Adipocyte (in vitro differentiated cells): ENCODE measurements around the gene TATDN2.

ENCODE experiments used
- DNase-seq: peaks from one replicate; pipeline ENCODE4 v3.0.0-alpha.2; 2015; ENCODE audit warnings: low read depth
- H3K27me3 ChIP-seq: replicated peaks from 2 replicates; pipeline ENCODE4 v1.7.0; 2013; ENCODE audit warnings: mild to moderate bottlenecking, low read length, moderate library complexity; ENCODE audit not compliant: control insufficient read depth, insufficient read depth
- H3K36me3 ChIP-seq: 2 replicates; pipeline ENCODE4 v1.7.0; 2013; ENCODE audit warnings: low read length, mild to moderate bottlenecking, moderate library complexity; ENCODE audit not compliant: control insufficient read depth, insufficient read depth, severe bottlenecking
- H3K4me1 ChIP-seq: 2 replicates; pipeline ENCODE4 v1.7.0; 2013; ENCODE audit warnings: mild to moderate bottlenecking, low read length, moderate library complexity; ENCODE audit not compliant: control insufficient read depth, insufficient read depth
- H3K4me3 ChIP-seq: 2 replicates; pipeline ENCODE4 v1.7.0; 2013; ENCODE audit warnings: mild to moderate bottlenecking, low read length, moderate library complexity
- H3K9ac ChIP-seq: 2 replicates; pipeline ENCODE4 v1.7.0; 2013; ENCODE audit warnings: mild to moderate bottlenecking, low read length, moderate library complexity
- H3K9me3 ChIP-seq: 2 replicates; pipeline ENCODE4 v1.7.0; 2013; ENCODE audit warnings: mild to moderate bottlenecking, low read length, moderate library complexity; ENCODE audit not compliant: control insufficient read depth

Gene TATDN2

DNA sequence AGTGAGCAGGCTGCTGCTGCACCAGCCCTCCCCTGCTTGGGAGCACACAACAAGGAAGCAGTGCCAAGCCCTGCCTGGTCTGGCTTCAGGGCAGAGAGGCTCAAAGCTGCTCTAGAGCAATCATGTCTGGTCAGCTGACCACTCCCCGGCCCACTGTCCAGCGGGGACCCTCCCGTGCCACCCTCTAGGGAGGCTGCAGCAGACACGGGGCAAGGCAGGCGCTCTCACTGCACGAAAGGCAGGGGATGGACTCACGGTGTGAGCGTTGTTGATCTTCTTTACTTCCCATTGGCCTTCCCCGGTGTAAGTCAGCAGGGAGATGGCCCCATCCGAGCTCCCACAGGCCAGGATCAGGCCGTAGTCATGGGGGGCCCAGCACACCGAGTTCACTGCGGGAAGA, 63.5 kb downstream of the TATDN2 start:
- H3K4me1 ChIP-seq = peaks cover 10% of the 10 kb centered on the region
- no peaks in the 10 kb centered on the region for H3K27me3 ChIP-seq
- peaks cover 96% of the 10 kb centered on the region for H3K36me3 ChIP-seq
- no peak overlapping the region for H3K4me3 ChIP-seq
- H3K9me3 ChIP-seq = no peaks in the 10 kb centered on the region
- DNase-seq = no peak
- no peak overlapping the region for H3K9ac ChIP-seq

DNA sequence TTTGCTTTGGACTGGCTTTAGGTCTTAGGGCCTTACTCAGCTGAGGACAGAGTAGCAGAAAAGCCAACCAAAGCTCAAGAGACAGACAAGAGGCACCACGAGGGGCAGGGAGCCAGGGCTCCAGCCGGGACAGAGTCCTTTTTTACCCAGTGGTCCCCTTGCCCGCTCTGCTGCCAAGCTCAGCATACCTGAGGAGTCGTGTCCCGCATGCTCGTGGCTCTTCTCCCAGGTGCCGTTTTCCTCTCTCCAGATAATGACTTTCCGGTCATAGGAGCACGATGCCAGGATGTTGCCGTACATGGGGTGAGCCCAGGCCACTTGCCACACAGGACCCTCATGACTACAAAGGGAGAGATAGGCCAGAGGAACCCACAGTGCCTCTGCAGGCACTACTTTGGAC, 64.1 kb downstream of the TATDN2 start:
- Histone ChIP-seq H3K9ac (no peak overlapping the region), H3K9me3 (no peaks in the 10 kb centered on the region), H3K4me3 (no peak overlapping the region), H3K27me3 (no peaks in the 10 kb centered on the region), H3K4me1 (peaks cover 10% of the 10 kb centered on the region), H3K36me3 (peaks cover 96% of the 10 kb centered on the region)
- DNase-seq = no peak

DNA sequence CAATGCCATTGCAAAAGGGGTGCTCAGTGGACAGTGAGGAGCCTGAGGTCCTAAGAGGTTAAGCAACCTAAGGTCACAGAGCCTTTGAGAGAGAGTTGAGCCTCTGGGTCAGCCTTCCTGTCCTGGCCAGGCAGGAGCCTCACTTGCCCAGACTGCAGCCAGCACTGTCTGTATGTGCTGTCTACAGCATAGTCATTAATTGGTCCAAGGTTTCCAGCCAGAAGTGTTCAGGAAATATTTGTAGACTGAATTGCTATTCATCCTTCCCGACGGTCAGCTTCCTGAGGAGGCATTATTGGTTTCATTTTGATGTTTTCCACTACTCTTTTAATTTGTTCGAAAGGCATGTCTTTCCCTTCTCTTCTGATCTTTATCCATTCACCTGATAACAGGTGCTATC, 64.6 kb downstream of the TATDN2 start:
- no peaks in the 10 kb centered on the region for H3K9me3 ChIP-seq
- no peak overlapping the region for H3K9ac ChIP-seq
- peaks cover 96% of the 10 kb centered on the region for H3K36me3 ChIP-seq
- DNase-seq = no peak
- no peaks in the 10 kb centered on the region for H3K27me3 ChIP-seq
- no peak overlapping the region for H3K4me3 ChIP-seq
- H3K4me1 ChIP-seq = peaks cover 11% of the 10 kb centered on the region

DNA sequence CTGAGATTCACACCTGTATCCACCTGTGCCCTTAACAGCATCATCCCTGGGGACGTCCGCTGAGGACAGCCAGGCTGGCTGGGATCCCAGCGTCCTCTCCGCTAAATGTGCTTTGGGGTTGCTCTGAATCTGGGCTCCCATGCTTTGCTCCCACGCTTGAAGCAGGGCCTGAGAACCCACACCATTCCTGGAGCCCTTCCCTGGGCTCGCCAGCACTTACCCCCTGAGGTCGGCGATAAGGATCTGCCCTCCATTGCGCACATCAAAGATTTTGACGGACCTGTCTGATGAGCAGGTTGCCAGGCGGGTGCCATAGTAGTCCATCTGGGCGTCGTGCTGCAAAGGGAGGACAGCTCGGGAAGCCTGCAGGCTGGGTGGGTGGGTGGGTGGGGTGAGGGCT, 66.8 kb downstream of the TATDN2 start:
- Histone ChIP-seq H3K36me3 (peaks cover 88% of the 10 kb centered on the region), H3K9ac (no peak overlapping the region), H3K4me3 (no peak overlapping the region), H3K9me3 (no peaks in the 10 kb centered on the region), H3K4me1 (peaks cover 26% of the 10 kb centered on the region), H3K27me3 (no peaks in the 10 kb centered on the region)
- no peak for DNase-seq

DNA sequence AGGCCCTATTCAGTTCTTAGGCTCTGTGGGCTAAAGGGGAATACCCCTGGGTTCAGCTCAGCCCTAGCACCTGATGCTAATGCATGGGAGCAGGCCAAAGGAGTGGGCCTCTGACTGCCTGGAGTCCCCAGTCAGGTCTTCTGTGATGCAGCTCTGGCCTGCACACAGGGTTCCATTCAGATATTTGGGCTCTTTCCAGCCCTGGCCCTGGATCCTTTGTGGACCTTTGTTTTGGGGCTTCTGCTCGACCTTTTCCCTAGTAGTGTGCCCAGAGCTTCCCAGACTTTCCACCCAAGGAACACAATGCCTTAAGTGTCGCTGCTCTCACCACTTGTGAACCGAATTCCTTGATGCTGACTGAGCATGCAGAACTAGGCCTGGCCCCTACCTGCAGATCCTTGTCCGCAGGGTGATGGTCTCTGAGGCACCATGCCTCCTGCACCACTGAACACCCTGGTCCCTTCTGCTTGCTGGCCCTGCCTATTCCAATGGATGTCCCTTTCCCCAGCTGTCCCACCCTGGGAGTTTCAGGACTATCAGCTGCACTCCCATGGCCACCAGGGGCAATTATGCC, 67.6 kb downstream of the TATDN2 start:
- Histone ChIP-seq H3K4me3 (no peak overlapping the region), H3K9ac (peak overlapping the region; percentile 20), H3K36me3 (peaks cover 81% of the 10 kb centered on the region), H3K4me1 (peaks cover 26% of the 10 kb centered on the region), H3K9me3 (no peaks in the 10 kb centered on the region), H3K27me3 (no peaks in the 10 kb centered on the region)
- DNase-seq = no peak

DNA sequence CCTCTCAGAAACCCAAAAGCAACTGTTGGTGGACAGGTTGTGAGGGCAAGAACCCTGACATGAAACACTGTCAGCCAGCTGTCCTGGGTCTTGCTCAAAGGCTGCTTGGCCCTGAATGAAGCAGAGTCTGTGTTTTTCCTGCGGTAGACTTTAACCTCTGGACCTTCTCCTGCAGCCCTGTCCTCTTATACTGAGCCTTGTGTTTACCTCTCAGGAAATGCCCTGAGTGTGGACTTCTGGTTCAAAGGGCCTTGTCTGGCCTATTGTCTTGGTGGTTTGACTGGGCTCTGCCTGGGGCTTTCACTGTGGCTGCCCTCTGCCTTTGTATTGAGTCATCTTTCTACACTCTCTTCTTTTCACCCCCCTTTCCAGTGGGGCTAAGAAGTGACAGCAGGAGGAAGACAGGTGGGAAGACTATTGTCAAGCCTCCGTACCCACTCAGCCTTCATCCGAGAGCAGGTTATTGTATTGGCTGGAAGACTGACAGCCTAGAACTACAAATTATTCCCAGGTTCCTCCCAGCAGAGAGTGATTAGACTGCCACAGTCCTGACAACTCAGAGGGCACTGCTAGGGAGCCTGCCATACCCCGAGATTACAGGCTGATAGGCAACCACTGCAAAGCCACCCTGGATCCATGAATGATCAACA, 69.2 kb downstream of the TATDN2 start:
- peaks cover 65% of the 10 kb centered on the region for H3K36me3 ChIP-seq
- no peak overlapping the region for H3K9ac ChIP-seq
- no peak for DNase-seq
- no peaks in the 10 kb centered on the region for H3K9me3 ChIP-seq
- H3K4me3 ChIP-seq = no peak overlapping the region
- H3K27me3 ChIP-seq = no peaks in the 10 kb centered on the region
- H3K4me1 ChIP-seq = peaks cover 26% of the 10 kb centered on the region

DNA sequence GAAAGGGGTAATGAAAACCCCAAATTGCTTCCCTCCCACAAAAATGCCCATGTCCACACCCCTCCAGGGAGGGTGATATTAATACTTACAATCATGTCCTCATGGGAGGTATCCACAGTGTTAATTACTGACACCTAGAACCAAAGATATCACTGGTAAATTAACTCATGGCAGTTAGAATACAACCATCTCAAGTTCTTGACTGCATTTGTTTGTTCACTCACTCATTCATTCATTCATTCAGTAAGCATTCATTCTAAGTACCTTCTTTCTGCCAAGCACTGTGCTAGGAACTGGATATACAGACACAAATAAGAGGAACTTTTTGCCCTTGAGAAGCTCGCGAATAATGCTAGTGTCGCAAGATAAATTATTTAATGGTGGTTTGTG, 69.7 kb downstream of the TATDN2 start:
- no peak for DNase-seq
- Histone ChIP-seq H3K9me3 (no peaks in the 10 kb centered on the region), H3K4me1 (peaks cover 22% of the 10 kb centered on the region), H3K4me3 (no peak overlapping the region), H3K36me3 (peaks cover 60% of the 10 kb centered on the region), H3K9ac (no peak overlapping the region), H3K27me3 (no peaks in the 10 kb centered on the region)

DNA sequence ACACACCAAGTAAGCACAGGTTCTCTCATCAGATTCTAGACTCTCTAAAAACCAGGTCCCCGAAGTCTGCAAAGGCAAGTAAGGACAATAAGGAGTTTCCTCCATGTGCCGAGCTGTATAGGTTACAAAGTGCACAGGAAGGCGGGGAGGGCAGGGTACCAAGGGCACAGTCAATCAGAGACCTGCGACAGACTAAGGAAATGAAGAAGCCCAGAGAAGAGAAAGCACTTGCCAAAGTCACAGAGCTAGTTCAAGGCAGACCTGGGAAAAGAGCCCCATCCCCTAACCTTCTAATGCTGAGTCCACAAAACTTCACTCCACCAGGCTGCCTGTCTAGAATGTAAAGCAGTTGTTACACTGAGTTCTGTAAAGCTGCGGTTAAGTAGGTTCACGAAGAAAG, 71.0 kb downstream of the TATDN2 start:
- peak overlapping the region; percentile 63 for H3K9ac ChIP-seq
- peak; percentile 4 for DNase-seq
- H3K9me3 ChIP-seq = no peaks in the 10 kb centered on the region
- H3K4me1 ChIP-seq = peaks cover 22% of the 10 kb centered on the region
- peaks cover 4% of the 10 kb centered on the region for H3K27me3 ChIP-seq
- peaks cover 47% of the 10 kb centered on the region for H3K36me3 ChIP-seq
- H3K4me3 ChIP-seq = peak overlapping the region; percentile 77

DNA sequence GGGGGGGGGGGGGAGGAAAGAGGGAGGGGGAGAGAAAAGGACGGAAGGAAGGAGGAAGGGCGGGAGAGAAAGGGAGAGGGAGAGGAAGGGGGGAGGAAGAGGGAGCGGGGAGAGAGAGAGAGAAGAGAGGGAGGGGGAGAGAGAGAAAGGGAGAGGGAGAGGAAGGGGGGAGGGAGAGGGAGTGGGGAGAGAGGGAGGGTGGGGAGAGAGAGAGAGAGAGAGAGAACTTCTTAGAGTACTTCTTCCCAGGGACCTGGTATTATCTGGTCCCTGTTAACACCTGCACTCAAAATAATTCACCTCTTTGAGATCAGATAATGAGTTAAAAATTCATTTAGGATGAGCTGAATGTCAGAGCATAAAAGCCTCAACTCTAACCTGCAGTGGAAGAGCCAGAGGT, 71.5 kb downstream of the TATDN2 start:
- Histone ChIP-seq H3K27me3 (peaks cover 8% of the 10 kb centered on the region), H3K4me3 (peak overlapping the region; percentile 99), H3K9ac (peak overlapping the region; percentile 100), H3K36me3 (peaks cover 41% of the 10 kb centered on the region), H3K9me3 (no peaks in the 10 kb centered on the region), H3K4me1 (peaks cover 22% of the 10 kb centered on the region)
- DNase-seq = peak; percentile 16

DNA sequence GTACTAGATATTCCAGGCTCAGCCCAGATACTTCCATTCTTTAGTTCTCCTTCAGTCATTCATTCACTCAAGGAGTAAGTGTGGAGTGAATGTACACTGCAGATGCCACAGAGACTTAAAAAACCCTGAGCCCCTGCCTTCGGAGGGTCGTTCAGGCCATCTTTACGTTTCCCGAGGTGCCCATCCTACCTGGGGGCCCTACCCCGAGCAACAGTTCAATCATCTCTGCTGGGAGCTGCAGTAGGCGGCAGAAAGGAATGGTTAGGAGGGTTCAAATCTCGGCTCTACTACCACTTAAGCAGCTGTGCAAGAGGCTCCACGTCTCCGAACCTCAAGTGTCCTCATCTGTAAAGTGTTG, 72.0 kb downstream of the TATDN2 start:
- Histone ChIP-seq H3K9me3 (no peaks in the 10 kb centered on the region), H3K4me1 (peaks cover 22% of the 10 kb centered on the region), H3K9ac (peak overlapping the region; percentile 100), H3K4me3 (peak overlapping the region; percentile 99), H3K27me3 (peaks cover 10% of the 10 kb centered on the region), H3K36me3 (peaks cover 37% of the 10 kb centered on the region)
- DNase-seq = peak; percentile 22

DNA sequence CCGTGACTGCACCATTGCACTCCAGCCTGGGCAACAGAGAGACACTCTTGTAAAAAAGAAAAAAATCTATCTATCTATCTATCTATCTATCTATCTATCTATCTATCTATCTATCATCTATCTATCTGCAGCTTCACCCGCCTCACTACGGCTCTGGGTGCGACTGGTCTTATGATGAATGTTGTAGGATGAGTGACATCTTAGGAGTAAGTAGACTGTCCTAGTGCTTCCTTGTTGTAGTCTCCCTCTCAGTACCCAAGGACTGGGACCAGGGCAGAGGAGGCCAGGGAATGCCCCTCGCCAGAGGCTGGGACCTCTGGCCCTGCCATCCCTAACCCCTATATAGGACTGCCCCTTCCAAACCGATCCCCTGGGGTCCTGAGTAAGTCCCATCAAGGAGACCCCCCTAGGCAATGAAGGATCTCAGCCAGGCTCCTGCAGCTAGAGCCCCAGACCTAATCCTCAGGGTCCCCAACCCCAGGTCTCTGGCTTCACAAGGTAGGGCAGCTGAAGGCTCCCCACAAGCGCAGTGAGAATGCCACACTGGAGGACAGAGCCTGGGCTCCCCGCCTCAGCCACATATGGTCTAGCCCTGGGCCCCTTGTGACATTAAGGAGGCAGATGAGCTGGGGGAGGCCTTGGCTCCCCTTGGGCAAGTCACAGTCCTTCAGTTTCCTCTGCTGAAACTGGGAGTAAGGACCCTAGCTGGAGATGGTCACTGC, 73.5 kb downstream of the TATDN2 start:
- H3K9ac ChIP-seq = no peak overlapping the region
- H3K36me3 ChIP-seq = peaks cover 25% of the 10 kb centered on the region
- DNase-seq = no peak
- peak overlapping the region; percentile 99 for H3K4me3 ChIP-seq
- H3K27me3 ChIP-seq = peaks cover 23% of the 10 kb centered on the region
- H3K9me3 ChIP-seq = no peaks in the 10 kb centered on the region
- peaks cover 17% of the 10 kb centered on the region for H3K4me1 ChIP-seq
